Activated T-cell treated with anti-CD3 and anti-CD28 coated beads, Interleukin-2, amount 50 U/mL, for 1 hour (primary cell): ENCODE data around the gene TBL3.

Experiments
- DNase-seq: peaks from one replicate; pipeline ENCODE4 v3.0.0-alpha.2; 2020

Gene TBL3

DNA sequence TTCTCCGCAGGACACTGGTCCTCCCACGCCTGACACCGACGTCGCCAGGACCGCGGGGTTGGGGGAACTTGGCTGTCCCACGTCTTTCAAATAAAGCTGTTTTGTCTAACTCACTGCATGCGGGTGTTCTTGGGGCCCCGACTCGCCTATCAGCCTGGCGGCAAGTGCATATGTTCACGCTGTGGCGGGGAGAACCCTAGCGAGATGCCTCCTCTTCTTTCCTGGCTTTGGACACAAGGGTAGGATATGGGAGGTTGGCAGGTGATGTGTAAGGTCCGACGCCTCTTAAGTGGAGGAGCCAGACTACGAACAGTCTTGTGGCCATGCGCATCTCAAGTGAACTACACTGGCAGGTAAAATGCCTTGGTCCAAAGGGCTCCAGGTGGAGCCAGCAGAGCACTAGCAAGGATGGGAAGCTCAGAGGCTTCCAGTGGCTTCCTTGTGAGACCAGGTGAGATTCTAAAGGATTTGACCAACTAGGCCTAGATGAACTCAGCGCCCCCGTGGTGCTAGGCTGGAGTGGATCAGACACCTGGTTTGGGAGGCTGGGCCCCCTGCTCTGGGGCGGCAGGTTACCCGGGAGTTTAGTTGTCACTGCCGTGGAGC is 6.4 kb upstream of the TBL3 start:
- DNase-seq = no peak

DNA sequence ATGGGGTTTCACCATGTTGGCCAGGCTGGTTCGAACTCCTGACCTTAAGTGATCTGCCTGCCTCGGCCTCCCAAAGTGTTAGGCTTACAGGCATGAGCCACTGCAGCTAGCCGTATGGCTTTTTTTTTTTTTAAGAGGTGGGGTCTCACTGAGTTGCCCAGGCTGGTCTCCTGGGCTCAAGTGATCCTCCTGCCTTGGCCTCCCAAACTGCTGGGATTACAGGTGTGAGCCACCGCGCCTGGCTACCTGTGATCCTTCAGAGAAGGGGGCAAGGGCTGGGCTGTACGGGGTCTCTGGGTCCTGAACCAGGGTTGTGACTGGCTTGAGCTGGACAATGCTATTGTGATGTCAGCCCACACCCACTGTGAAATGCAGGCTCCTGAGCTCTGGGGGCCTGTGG is 5.4 kb upstream of the TBL3 start, which contains the start of gene RNF151:
RNF151 (plus strand) TSS at position 397 of the 400 bp plus-strand sequence. CDS start 26 bp downstream, outside the sequence.
- no peak for DNase-seq

DNA sequence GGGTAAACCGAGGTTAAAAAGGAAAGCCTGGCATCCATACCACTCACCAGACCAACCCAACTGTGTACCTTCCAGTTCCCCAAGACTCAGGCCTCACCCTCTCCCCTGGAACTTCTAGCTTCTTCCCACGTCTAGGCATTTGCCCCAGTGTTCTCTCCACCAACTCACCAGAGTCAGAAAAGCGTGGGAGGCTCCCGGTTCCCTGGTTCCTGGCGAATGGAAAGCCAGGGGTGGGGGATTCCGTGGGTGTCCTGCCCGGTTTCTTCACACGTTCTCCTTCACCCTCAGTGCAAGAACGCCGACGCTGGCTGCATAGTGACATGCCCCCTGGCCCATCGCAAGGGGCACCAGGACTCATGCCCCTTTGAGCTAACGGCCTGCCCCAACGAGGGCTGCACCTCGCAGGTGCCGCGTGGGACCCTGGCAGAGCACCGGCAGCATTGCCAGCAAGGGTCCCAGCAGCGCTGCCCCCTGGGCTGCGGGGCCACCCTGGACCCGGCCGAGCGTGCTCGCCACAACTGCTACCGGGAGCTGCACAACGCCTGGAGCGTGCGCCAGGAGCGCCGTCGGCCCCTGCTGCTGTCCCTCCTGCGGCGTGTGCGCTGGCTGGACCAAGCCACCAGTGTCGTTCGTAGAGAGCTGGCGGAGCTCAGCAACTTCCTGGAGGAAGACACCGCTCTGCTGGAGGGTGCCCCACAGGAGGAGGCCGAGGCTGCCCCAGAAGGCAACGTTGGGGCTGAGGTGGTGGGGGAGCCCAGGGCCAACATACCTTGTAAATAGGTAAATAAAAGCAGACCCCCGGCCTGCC is 3.5 kb upstream of the TBL3 start:
- no peak for DNase-seq

DNA sequence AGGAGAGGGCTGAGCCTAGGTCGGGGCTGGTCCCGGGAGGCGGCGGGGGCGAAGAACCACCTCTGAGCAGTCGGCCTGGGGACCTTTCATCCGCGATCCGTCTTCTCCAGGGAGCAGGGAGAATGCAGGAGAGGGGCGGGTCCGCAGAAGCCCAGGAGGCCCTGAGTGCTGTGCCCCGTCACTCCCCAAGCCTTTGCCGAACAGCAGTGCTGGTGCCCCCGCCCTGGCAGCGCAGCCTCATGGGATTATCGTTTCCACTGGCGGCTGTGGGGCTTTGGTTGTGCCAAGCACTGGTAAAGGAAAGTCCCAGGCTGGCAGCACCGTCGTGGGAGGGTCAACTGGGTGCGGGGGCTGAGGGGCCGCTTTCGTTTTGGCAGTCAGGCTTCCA is 631 bp downstream of the TBL3 start:
- DNase-seq = peak; percentile 27

DNA sequence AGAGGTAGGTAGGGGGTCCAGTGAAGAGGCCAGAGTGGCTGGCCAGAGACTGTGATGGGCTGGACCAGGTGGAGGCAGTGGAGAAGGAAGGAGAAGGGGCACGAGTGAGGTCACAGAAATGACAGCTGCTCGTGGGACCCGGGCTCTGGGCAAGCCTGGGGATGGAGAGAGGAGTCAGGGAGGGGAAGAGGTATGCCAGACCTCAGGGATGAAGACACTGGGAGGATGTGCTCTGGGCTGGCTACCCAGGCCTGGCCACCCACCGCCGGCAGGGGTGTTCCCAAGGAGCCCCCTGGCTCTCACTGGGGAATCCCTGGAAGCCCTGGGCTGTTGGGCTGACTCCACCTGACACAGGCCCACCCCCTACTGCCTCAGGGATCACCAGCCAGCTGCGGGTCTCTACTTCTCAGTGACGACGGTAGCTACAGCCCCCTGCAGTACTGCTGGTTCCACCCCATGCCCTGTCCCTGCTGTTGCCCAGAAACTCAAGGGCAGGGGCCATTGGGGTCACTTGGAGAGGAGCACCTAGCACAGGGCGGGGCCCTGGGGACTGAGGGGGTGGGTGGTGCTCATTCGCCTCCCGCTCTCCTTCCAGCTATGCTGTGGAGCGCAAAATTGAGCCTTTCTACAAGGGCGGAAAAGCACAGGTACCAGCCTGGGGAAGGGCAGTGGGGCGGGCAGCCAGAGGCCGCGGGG is 1.8 kb downstream of the TBL3 start:
- no peak for DNase-seq

DNA sequence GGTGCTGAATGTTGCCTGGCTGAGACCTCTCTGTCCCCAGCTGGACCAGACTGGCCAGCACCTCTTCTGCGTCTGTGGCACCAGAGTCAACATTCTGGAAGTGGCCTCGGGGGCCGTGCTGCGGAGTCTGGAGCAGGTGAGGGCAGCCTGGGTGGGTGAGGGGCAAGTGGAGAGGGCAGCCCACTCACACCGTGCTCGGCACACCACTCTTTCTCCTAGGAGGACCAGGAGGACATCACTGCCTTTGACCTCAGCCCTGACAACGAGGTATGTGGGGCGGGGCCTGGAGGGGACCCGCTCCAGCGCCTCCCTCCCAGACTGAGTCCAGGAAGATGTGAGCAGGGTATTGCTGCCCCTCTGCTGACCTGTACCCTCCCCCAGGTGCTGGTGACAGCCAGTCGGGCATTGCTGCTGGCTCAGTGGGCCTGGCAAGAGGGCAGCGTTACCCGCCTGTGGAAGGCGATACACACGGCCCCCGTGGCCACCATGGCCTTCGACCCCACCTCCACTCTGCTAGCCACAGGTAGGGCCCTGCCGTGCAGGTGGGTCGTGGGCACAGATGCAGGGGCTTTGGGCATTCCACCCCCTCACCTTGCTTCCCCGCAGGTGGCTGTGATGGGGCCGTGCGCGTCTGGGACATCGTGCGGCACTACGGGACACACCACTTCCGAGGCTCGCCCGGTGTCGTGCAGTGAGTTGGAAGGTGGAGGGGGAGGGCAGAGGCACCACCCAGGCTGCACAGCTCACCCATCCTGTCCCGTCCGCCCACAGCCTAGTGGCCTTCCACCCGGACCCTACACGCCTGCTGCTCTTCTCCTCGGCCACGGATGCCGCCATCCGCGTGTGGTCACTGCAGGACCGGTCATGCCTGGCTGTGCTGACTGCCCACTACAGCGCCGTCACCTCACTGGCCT is 2.6 kb downstream of the TBL3 start:
- no peak for DNase-seq

DNA sequence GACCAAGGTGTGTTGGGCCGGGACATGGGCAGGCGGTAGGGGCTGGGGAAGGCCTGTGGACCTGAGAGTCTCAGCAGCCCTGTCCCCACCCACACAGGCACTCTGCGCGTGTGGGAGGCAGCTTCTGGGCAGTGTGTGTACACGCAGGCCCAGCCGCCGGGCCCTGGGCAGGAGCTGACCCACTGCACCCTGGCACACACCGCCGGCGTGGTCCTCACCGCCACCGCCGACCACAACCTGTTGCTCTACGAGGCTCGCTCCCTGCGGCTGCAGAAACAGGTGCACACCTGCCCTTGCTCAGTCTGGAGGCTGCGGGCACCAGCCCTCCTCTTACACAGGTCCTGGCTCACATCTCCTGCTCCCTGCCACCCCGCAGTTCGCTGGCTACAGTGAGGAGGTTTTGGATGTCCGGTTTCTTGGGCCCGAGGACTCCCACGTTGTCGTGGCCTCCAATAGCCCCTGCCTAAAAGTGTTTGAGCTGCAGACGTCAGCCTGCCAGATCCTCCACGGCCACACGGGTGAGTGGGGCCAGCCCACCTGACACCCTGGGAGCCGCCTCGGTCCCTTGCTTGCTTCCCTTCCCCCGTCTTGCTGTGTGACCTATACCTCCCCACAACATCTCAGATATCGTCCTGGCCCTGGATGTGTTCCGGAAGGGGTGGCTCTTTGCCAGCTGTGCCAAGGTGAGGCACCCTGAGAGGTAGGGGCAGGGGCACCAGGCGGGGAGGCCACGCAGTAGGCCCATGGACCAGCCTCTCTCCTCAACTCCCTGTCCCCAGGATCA is 3.8 kb downstream of the TBL3 start:
- DNase-seq = no peak

DNA sequence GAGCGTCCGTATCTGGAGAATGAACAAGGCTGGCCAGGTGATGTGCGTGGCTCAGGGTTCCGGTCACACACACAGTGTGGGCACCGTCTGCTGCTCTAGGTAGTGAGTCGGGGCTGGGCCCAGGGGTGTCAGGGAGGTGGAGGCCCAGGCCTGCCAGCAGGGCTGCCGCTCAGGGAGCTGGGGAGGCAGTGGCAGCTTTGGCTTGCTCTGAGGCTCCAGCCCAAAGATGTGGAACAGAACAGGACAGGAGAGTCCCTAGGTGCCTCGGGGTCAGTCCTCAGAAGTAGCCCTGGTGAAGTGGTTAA is 4.3 kb downstream of the TBL3 start:
- no peak for DNase-seq

DNA sequence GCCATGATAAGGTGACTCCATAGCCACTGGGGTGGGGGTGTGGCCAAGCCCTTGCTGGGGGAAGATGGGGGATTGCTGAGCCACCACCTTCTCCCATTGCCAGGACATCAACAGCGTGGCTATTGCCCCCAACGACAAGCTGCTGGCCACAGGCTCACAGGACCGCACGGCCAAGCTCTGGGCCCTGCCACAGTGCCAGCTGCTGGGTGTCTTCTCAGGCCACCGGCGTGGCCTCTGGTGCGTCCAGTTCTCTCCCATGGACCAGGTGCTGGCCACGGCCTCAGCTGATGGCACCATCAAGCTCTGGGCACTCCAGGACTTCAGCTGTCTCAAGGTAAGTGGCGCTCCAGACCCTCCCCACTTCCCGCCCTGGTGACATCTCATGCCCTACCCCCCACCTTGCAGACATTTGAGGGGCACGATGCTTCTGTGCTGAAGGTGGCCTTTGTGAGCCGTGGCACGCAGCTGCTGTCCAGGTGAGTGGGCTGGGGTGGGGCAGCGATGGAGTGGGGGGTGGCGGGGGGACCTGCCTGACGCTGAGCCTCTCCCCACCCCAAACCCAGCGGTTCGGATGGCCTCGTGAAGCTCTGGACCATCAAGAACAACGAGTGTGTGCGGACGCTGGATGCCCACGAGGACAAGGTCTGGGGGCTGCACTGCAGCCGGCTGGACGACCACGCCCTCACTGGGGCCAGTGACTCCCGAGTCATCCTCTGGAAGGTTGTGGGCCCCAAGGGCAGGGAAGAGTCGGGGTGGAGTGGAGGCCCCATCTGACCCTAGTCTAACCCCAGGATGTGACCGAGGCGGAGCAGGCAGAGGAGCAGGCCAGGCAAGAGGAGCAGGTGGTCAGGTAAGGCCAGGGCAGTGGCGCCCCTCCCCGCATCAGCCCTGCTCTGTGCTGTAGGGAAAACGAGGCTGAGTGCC is 5.4 kb downstream of the TBL3 start:
- DNase-seq = no peak

DNA sequence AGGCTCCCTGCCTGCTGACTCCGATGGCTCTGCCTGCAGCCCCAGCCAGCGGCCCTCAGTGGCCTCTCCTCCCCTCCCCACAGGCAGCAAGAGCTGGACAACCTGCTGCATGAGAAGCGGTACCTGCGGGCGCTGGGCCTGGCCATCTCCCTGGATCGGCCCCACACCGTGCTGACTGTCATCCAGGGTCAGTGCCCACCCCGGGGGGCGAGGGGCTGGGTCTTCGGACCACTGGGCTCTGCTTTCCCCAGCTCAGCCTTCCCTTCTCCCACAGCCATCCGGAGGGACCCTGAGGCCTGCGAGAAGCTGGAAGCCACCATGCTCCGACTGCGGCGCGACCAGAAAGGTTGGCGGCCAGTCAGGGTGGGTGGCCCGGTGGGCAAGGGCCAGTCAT is 6.0 kb downstream of the TBL3 start:
- DNase-seq = no peak

DNA sequence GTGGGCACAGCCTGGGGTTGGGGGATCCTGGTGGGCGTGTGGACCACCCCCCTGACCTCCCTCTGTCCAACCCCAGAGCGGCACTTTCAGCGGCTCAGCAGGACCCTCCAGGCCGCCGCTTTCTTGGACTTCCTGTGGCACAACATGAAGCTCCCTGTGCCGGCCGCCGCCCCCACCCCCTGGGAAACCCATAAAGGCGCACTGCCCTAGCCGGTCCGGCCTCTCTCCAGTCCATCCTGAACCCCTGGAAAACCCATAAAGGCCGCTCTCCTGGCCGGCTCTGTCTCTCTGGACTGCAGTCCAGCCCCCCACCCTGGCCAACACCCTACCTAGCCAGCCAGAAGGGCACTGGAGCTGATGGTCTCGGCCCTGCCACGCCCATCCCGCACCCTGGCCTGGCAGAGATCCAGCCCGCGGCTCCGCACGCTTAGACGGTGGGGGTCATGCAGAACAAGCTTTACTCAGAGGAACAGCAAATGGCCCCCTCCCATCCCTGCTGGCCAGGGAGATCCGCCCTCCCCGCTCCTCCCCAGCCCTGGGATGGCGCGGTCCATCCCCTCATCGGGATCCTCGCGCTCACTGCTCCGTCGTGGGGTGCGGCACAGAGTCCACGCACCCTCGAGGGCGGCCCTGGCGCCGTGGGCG is 6.7 kb downstream of the TBL3 start:
- DNase-seq = no peak

DNA sequence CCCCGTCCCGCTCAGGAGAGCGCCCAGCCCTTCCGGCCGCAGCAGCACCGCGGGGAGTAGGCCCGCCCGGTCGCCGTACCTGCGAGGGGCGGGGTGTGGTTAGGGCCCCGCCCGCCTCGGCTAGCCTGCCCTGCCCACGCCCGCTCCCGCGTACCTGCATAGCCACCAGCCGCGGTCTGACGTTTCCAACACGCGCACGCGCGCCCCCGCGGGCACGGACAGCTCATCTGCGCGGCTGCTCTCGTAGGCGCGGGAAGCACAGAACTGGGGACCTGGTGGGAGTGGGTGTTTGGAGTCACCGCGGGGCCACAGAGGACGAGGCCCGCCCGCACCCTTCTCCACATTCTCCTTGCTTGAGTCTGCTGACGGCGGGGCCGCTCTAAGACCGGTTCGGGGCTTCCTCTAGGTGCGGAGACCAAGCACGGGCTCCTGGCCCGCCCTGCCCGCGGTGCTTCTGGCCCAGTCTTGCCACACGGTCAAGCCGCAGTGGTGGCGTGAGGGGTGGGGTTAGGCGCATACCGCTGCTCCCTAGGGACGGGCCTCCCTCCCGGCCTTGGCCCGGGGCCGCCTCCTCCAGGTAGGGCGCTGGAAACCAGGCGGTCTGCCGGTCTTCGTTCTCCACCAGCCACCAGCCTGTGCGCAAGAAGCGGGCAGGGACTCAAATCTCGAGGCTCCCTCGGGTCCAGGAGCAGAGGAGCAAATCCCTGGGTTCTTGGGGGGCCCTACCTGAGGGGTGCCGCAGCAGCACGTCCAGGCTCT is 7.6 kb downstream of the TBL3 start:
- peak; percentile 53 for DNase-seq

DNA sequence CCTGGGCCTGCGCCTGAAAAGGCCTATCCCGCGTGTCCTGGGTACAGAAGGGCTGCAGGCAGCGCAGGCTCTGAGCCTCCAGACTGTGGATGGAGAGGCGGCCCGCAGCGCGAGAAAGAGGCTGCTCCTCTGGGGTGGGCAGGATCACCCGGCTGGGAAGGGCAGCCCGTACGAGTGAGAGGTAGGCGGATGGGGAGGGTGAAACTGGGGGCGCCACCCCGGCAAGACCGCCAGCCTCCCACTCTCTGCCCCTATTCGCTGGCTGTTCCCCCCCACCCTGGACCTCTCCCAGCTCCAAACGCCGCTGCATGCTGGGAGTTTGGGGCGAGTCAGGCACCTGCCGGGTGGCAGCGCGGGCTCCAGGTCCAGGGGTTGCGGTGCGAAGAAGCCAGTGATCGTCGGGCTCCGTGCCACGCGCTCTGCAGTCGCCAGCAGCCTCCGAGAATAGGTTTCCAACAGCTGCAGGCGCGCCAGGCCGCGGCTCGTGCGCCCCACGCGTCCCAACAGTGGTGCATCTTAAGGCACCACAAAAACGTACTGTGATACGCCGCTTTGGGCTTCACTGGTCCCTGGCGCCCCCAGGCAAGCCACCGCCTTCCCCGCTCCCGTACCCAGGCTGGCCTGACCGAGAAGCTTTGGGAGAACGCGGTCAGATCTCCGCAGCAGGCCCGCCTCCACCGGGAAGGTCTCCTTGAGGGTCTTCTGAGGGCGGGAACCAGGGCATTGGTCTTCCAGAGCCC is 8.3 kb downstream of the TBL3 start:
- no peak for DNase-seq

DNA sequence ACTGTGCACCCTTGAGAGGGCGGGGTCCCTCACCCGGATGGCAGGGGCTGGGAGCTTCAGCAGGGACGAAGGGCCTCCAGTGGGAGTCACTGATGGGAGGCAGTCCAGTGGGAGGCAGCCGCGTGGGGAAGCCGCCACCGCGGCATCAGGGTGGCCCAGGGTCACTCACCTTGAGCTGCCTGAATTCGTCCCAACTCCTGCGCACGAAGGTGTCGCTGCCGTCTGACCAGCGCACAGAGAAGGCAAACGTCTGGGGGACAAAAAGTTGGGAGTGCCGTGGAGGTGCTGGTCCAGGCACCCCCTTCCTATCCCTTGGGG is 8.9 kb downstream of the TBL3 start:
- DNase-seq = no peak

DNA sequence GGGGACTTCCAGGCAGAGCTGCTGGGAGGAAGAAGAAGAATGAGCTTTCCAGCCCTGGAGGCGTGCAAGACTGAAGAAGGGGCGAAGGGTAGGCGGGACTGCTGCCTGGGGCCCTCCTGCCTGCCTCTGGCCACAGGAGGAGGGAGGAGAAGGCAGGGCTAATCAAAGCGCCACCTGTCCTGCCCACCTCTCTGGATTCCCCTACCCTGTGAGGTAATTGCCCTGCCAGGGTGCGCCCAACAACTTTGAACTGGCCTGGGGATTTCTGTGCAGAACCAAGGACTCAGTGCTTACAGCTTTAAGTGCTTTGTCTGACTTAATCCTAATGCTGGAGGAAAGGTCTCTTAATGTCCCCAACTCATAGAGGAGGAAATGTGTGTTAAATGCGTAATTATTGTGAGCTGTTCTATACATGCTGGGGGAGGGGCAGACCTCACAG is 9.6 kb downstream of the TBL3 start, which contains the start of gene NOXO1:
NOXO1 (minus strand) TSS at position 72 of the 439 bp plus-strand sequence. CDS start 290 bp downstream, outside the sequence.
- no peak for DNase-seq

DNA sequence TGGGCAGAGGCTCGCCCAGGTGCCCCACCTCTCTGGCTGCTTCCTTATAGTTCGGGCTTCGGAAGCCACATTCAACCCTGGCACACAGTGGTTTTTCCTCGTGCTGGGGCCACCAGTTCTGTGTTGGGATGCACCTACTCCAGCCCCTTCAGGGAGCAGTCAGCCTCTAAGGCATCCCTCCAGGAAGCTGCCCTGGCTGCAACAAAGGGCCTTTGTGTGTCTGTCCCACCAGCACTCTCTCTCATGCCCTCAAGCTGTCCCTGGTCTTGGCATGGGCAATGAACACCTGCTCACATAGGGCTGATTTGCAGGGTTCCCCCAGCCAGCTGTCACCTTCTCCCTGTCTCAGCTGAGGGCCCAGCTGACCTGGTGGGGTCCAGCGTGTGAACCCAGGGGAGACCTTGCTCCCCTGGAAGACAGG is 10.2 kb downstream of the TBL3 start:
- no peak for DNase-seq

DNA sequence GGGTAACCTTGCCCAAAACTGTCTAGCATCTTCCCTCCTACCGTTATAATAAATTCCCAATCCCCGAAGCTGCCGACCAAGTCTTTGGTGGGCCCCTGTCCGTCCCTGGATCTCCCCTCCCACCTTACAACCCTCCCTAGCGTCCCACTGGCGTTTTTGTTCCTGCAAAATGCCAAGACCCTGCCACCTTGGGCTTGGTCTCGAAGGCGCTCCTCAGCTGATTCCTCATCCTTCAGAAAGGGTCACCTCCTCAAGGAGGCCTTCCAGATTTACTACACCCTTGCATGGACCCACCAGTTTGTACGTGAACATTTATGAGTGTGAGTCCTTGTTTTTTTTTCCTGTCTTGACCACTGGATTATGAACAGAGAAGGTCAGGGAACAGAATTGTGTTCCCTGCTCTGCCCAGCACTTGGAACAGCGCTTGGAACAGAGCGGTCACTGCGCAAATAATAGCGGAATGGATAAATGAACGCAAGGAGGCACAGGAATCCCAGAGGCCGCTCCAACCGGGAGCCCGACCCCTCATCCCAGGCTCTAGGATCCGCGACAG is 11.2 kb downstream of the TBL3 start:
- DNase-seq = no peak

DNA sequence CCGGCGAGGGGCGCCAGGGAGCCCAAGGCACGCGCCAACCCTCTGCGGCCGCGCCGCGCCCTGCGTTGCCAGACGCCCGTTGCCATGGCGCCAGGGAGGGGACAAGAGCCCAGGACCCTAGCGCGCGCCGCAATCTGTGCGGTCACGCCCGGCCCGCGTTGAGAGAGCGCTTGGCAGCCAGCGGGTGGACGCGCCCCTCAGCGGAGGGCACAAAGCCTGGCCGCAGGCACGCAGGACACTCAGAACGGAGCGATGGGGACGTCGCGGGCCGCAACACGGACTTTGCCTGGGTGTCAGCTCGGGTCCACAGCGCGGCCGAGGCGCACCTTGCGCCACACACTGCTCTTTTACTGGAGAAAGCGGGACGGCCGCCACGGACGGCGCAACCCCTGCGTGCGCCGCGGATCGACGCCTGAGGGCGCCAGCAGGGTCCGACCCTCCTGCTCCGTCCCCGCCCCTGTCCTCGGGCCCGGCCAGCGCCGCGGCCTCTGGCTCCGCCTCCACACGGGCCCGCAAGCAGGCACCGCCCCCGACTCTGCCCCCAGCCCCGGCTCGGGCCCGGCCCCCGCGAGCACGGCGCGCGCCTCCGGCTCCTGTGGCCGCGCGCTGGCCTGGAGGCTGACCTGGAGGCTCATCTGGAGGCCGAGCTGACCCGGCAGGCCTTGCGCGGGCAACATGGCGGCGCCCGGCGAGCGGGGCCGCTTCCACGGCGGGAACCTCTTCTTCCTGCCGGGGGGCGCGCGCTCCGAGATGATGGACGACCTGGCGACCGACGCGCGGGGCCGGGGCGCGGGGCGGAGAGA is 11.9 kb downstream of the TBL3 start, which contains the start of gene GFER:
GFER (plus strand) TSS at position 650 of the 803 bp plus-strand sequence; CDS start at position 676, 26 bp downstream.
- DNase-seq = peak; percentile 66
